HepG2 (cell line): ENCODE measurements around the gene TSHZ1. TPM values are rescaled to one million over a fixed set of nuclear protein-coding genes. Genes with fewer than 3 reads are reported as not detected.

Source experiments
- ARNTL ChIP-seq: sonication (generic); formaldehyde crosslinking; IDR thresholded peaks from 2 replicates; pipeline ENCODE4 v1.4.0; 2020; ENCODE audit warnings: mild to moderate bottlenecking, missing genetic modification reagents
- ATF6 ChIP-seq: sonication (generic); formaldehyde crosslinking; conservative IDR thresholded peaks from 2 replicates; pipeline ENCODE4 v1.4.0; 2020; ENCODE audit warnings: missing genetic modification reagents
- FLYWCH1 ChIP-seq: sonication (generic); formaldehyde crosslinking; IDR thresholded peaks from 2 replicates; pipeline ENCODE4 v1.8.1; 2023; ENCODE audit warnings: mild to moderate bottlenecking, missing genetic modification reagents
- ISX ChIP-seq: sonication (generic); formaldehyde crosslinking; conservative IDR thresholded peaks from 2 replicates; pipeline ENCODE4 v1.5.0; 2020; ENCODE audit warnings: missing genetic modification reagents
- KDM5B ChIP-seq: sonication (generic); formaldehyde crosslinking; IDR thresholded peaks from 2 replicates; pipeline ENCODE4 v1.4.0; 2020; ENCODE audit warnings: missing genetic modification reagents, mild to moderate bottlenecking, borderline replicate concordance
- KLF12 ChIP-seq: sonication (generic); formaldehyde crosslinking; IDR thresholded peaks from 2 replicates; pipeline ENCODE4 v1.4.0; 2020; ENCODE audit warnings: missing genetic modification reagents, borderline replicate concordance
- MBNL3 ChIP-seq: fragments of 250-450 bp; sonication (Bioruptor Pico); conservative IDR thresholded peaks from 2 replicates; pipeline ENCODE4 v1.8.0; 2022; ENCODE audit warnings: mild to moderate bottlenecking, inconsistent platforms
- MEIS1 ChIP-seq: sonication (generic); formaldehyde crosslinking; IDR thresholded peaks from 2 replicates; pipeline ENCODE4 v1.9.0; 2021; ENCODE audit warnings: mild to moderate bottlenecking, missing genetic modification reagents, moderate library complexity, borderline replicate concordance
- MEIS2 ChIP-seq: sonication (generic); formaldehyde crosslinking; IDR thresholded peaks from 2 replicates; pipeline ENCODE4 v1.9.0; 2021; ENCODE audit warnings: mild to moderate bottlenecking, missing genetic modification reagents
- MTA1 ChIP-seq: sonication (generic); formaldehyde crosslinking; IDR thresholded peaks from 2 replicates; pipeline ENCODE4 v1.4.0; 2020; ENCODE audit warnings: missing genetic modification reagents, mild to moderate bottlenecking, borderline replicate concordance
- NCOA1 ChIP-seq: sonication (generic); formaldehyde crosslinking; IDR thresholded peaks from 2 replicates; pipeline ENCODE4 v1.9.0; 2021; ENCODE audit warnings: missing genetic modification reagents
- NR2C2 ChIP-seq: sonication (generic); formaldehyde crosslinking; IDR thresholded peaks from 2 replicates; pipeline ENCODE4 v1.4.0; 2020; ENCODE audit warnings: missing genetic modification reagents, mild to moderate bottlenecking, moderate library complexity, borderline replicate concordance
- PCBP2 ChIP-seq: fragments of 200-400 bp; formaldehyde crosslinking; optimal IDR thresholded peaks from 2 replicates; pipeline ENCODE3; 2018; ENCODE audit warnings: low read length, low read depth; ENCODE audit not compliant: poor library complexity, severe bottlenecking
- PTBP1 ChIP-seq: fragments of 200-400 bp; formaldehyde crosslinking; IDR thresholded peaks from 2 replicates; pipeline ENCODE4 v1.6.1; 2018; ENCODE audit warnings: low read length, low read depth; ENCODE audit not compliant: poor library complexity, severe bottlenecking
- SOX13 ChIP-seq, 3 experiments: fragments of 450-650 bp in 1 of 3; sonication (generic) in 1 of 3; formaldehyde crosslinking in 1 of 3; IDR thresholded peaks in 2 of 3; conservative IDR thresholded peaks in 1 of 3; 2 replicates each; pipeline versions ENCODE4 v1.5.0 to v1.6.1; 2016 to 2020; ENCODE audit warnings: antibody characterized with exemption in 1 of 3, mild to moderate bottlenecking in 1 of 3, missing compliant biosample characterization in 1 of 3, missing genetic modification reagents in 1 of 3, moderate library complexity in 1 of 3
- SRSF4 ChIP-seq: fragments of 200-400 bp; formaldehyde crosslinking; IDR thresholded peaks from one replicate; pipeline ENCODE4 v1.6.1; 2018; ENCODE audit warnings: mild to moderate bottlenecking, low read depth, low read length, moderate library complexity; ENCODE audit not compliant: poor library complexity, severe bottlenecking
- SRY ChIP-seq: sonication (generic); formaldehyde crosslinking; IDR thresholded peaks from 2 replicates; pipeline ENCODE4 v1.8.0; 2022; ENCODE audit warnings: mild to moderate bottlenecking, missing genetic modification reagents
- ZEB1 ChIP-seq: IDR thresholded peaks from 2 replicates; pipeline ENCODE4 v1.6.1; 2012; ENCODE audit warnings: mild to moderate bottlenecking, low read depth, inconsistent platforms; ENCODE audit not compliant: insufficient replicate concordance
- ZFP82 ChIP-seq: sonication (generic); formaldehyde crosslinking; IDR thresholded peaks from 2 replicates; pipeline ENCODE4 v1.5.1; 2020; ENCODE audit warnings: mild to moderate bottlenecking, missing genetic modification reagents, borderline replicate concordance
- ZNF292 ChIP-seq: sonication (generic); formaldehyde crosslinking; IDR thresholded peaks from 2 replicates; pipeline ENCODE4 v1.8.1; 2022; ENCODE audit warnings: mild to moderate bottlenecking, low read depth, missing genetic modification reagents, borderline replicate concordance
- ZNF503 ChIP-seq: sonication (generic); formaldehyde crosslinking; IDR thresholded peaks from 2 replicates; pipeline ENCODE4 v1.4.0; 2020; ENCODE audit warnings: missing genetic modification reagents
- polyA plus RNA-seq, 8 experiments: library from polyadenylated mRNA; depleted of rRNA in 3 of 8; stranded (reverse) in 7 of 8; unstranded in 1 of 8; fragments of >200 nt; fragmentation: Illumina TruSeq in 4 of 8; extraction: Trizol in 4 of 8; gene quantifications; 2 replicates each; pipeline versions ENCODE4 v1.2.1 to v1.2.3, GENCODE V29; 2011 to 2016; ENCODE audit warnings: low read depth in 4 of 8, missing spikeins in 1 of 8, mixed read lengths in 1 of 8; ENCODE audit not compliant: insufficient read depth in 1 of 8
- total RNA-seq, 5 experiments: library from RNA; depleted of rRNA; stranded (reverse); fragments of >200 nt; fragmentation: Illumina TruSeq; extraction: Trizol; gene quantifications; 2 replicates each; pipeline ENCODE4 v1.2.3, GENCODE V29; 2016; ENCODE audit warnings: low read depth in 1 of 5
- TF ChIP-seq, protein P1 (sequence below): sonication (generic); formaldehyde crosslinking; IDR thresholded peaks from 2 replicates; pipeline ENCODE4 v1.4.0; 2020; ENCODE audit warnings: missing genetic modification reagents, borderline replicate concordance

Gene TSHZ1
- total and polyA plus RNA-seq, 2 of the 13 experiments (the other 11 are each of a cell fraction or from before 2014, with no cell fraction given): 2.5 to 2.7 TPM

- TF ChIP-seq KDM5B (CRISPR knock-in tag) (no peak), SRY (CRISPR knock-in tag) (peak; percentile 47; the same call in 1 of the 2 replicates), ZNF503 (CRISPR knock-in tag) (no peak), NCOA1 (CRISPR knock-in tag) (no peak), ARNTL (peak; percentile 20; the same call in 1 of the 2 replicates), FLYWCH1 (CRISPR knock-in tag) (no peak), ZNF292 (no peak), PTBP1 (no peak), PCBP2 (no peak), SOX13 (IDR thresholded peaks at IDR 0.05) (no peak), SOX13 (CRISPR knock-in tag; conservative IDR thresholded peaks at IDR 0.05 in 1 of 2, IDR thresholded peaks at IDR 0.05 in 1 of 2) (no peak), SRSF4 (no peak), ZFP82 (no peak), ISX (CRISPR knock-in tag) (no peak), MTA1 (CRISPR knock-in tag) (no peak), MEIS2 (CRISPR knock-in tag) (0 out of 2 replicates have a peak, but pooled peaks have one; percentile 33), KLF12 (CRISPR knock-in tag) (0 out of 2 replicates have a peak, but pooled peaks have one; percentile 27), MEIS1 (CRISPR knock-in tag) (peak; percentile 10; the same call in 1 of the 2 replicates), ATF6 (CRISPR knock-in tag) (no peak), MBNL3 (CRISPR knock-in tag) (no peak), NR2C2 (CRISPR knock-in tag) (peak; percentile 39; the same call in 1 of the 2 replicates), ZEB1 (no peak)
- TF ChIP-seq, protein P1, sequence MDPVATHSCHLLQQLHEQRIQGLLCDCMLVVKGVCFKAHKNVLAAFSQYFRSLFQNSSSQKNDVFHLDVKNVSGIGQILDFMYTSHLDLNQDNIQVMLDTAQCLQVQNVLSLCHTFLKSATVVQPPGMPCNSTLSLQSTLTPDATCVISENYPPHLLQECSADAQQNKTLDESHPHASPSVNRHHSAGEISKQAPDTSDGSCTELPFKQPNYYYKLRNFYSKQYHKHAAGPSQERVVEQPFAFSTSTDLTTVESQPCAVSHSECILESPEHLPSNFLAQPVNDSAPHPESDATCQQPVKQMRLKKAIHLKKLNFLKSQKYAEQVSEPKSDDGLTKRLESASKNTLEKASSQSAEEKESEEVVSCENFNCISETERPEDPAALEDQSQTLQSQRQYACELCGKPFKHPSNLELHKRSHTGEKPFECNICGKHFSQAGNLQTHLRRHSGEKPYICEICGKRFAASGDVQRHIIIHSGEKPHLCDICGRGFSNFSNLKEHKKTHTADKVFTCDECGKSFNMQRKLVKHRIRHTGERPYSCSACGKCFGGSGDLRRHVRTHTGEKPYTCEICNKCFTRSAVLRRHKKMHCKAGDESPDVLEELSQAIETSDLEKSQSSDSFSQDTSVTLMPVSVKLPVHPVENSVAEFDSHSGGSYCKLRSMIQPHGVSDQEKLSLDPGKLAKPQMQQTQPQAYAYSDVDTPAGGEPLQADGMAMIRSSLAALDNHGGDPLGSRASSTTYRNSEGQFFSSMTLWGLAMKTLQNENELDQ (CRISPR knock-in tag): no peak
Observed at GRCh38 chr18:75209129-75209950, 1.3 kb upstream of the TSHZ1 start, which contains the start of gene PTGR3 (continued).
